Measurements from ENCODE around the gene SARS2.
"Not testable (repeated sequence)": the region's sequence is repeated elsewhere in the genome, so short reads cannot be mapped to it uniquely, and the experiment has no call there.

Gene SARS2

DNA sequence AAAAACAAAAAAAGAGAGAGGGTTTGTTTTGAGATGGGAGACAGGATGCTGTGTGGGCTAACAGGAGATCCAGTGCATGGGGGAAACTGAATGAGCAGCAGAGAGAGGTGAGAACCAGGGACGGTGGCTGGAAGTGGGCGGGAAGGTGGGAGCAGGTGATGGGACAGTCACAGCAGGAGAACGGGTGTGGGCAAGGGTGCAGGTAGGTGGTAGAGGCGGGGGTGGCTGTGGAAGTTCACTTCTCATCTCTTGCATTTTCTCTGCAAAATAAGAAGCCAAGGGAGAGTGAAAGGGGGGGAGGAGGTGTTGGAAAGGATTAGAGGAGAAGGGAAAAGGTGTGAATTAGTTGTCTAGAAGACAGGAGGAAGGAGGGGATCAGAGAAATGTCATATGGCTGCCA lies 23.1 kb upstream of the SARS2 start:
- peaks cover 53% of the 10 kb centered on the region for H3K27me3 Mint-ChIP-seq
- peaks cover 2% of the 10 kb centered on the region for H3K9me3 Mint-ChIP-seq
- no peak overlapping the region for H3K27ac Mint-ChIP-seq
- peaks cover 20% of the 10 kb centered on the region for H3K4me1 Mint-ChIP-seq
- ATAC-seq: no peak
- H3K36me3 Mint-ChIP-seq: no peaks in the 10 kb centered on the region
- H3K4me3 Mint-ChIP-seq: no peak overlapping the region

DNA sequence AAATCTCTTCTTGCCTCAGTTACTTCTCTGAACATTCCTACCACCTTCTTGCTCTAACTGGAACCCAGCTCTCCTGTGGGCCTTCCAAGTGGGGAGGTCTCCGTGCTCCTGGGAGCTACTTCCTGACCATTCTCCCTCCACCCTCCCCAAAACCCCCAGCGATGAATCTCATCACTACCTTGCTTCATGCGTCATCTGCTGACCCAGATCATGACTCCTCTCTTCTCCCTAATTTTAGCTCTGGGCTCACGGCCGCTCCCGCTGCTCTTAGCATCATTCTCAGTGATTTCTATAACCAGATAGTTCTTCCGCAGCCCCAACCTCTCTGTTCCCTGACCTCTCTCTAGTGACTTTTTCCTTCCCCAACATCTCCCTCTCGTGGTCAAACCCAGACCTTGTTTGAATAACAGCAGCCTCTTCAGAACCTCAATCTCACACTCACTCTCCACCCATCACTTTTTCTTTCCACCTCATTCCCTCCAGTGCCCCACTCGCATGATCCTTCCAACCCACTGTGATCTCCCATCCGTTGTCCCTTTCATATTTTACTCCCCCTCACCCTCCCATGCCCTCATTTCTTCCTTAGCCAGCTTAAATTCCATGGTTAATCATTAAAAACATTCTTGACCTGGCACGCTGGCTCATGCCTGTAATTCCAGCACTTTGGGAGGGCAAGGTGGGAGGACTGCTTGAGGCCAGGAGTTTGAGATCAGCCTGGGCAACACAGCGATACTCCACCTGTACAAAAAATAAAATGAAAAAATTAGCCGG lies 22.0 kb upstream of the SARS2 start:
- H3K27me3 Mint-ChIP-seq: peaks cover 60% of the 10 kb centered on the region

DNA sequence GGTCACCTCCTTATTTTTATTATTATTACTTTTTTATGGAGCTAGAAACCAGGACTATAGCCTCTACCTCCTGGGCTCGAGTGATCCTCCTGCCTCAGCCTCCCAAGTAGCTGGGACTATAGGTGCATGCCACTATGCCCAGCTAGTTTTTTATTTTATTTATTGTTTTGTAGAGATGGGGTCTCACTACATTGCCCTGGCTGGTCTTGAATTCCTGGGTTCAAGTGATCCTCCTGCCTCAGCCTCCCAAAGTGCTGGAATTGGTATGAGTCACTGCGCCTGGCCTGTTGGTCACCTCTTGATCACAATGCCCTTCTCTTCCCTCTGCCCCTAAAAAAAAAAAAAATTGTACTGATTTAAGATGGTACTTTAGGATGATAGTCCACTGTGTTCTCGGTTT lies 20.6 kb upstream of the SARS2 start:
- H3K9me3 Mint-ChIP-seq: peaks cover 2% of the 10 kb centered on the region
- ATAC-seq: no peak
- no peak overlapping the region for H3K4me3 Mint-ChIP-seq
- H3K27me3 Mint-ChIP-seq: peaks cover 73% of the 10 kb centered on the region
- peaks cover 20% of the 10 kb centered on the region for H3K4me1 Mint-ChIP-seq
- H3K27ac Mint-ChIP-seq: no peak overlapping the region
- H3K36me3 Mint-ChIP-seq: no peaks in the 10 kb centered on the region

More for the DNA sequence above, 22.0 kb upstream of the SARS2 start:
- peaks cover 2% of the 10 kb centered on the region for H3K9me3 Mint-ChIP-seq
- H3K4me1 Mint-ChIP-seq: peaks cover 20% of the 10 kb centered on the region
- H3K27ac Mint-ChIP-seq: no peak overlapping the region
- H3K36me3 Mint-ChIP-seq: no peaks in the 10 kb centered on the region
- ATAC-seq: peak; percentile 63
- H3K4me3 Mint-ChIP-seq: no peak overlapping the region

DNA sequence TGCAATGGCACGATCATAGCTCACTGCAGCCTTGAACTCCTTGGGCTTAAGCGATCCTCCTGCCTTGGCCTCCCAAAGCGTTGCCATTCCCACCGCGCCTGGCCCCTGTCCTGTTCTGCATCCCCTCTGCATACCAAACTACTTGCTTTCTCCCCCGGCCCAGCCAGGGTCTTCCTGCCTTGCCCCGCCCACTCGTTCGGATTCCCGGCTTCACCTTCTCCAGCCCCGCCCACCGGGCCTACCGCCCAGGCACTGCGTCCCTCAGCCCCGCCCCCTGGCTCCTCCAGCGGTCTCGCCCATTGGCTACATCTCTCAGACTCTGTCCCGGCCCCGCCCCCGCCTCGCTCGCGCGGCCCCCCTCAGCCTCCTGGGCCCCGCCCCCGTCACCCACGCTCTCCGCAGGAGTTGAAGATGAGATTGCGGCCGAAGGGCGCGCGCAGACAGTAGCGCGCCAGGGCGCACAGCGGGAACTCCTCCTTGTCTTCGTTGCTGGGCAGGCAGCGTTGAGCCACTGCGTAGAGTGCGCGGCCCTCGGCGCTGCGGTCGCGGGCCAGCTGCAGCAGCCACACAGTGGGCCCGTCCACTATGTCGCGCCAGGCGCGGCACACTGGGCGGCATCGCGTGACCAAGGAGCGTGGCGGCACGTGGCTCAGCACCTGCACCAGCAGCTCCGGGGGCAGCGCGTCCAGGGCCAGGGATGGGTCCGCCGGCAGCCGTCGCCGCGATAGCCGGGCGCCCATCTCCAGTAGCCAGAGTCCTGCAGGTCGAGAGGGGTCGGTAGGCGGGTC lies 19.2 kb upstream of the SARS2 start:
- ATAC-seq: peak; percentile 92
- Mint-ChIP-seq H3K27me3 (peaks cover 75% of the 10 kb centered on the region), H3K4me1 (peaks cover 20% of the 10 kb centered on the region), H3K36me3 (no peaks in the 10 kb centered on the region), H3K9me3 (peaks cover 2% of the 10 kb centered on the region), H3K27ac (no peak overlapping the region), H3K4me3 (peak overlapping the region; percentile 60)

DNA sequence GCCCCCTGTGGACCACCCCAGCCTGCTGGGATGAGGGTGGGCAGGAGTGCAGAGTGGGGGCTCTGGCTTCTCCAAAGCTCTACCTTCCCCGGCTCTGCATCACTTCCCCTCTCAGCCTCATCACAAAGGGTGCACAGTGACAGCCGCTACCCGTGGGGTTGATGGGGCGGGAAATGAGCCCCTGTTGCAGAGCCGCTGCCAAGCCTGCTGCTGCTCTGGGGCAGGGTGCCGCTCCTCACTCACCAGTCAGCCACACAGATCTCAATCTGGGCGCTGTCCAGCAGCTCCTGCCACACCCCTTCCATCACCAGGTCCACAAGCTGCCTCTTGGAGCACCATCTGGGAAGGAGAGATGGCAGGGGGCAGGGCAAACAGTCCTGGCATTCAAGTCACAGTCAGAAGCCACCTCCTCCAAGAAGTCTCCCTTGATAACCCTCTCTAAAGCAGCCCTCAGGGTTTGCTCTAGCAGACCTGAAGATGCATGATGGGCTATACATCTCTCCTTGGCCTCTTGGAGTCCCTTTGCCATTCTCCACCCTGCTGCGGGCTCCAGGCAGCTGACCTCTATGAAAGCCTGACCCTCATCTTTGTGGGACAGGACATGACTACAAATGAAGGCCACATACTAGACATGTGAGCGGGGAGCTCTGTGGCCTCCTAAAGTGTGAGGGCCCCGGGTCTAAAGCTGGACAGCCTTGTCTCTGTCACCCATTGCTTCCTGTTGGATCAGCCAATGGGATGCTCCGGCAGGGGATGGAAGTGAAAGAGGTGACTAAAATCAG lies 15.9 kb upstream of the SARS2 start:
- peaks cover 72% of the 10 kb centered on the region for H3K27me3 Mint-ChIP-seq
- no peaks in the 10 kb centered on the region for H3K36me3 Mint-ChIP-seq
- no peak overlapping the region for H3K27ac Mint-ChIP-seq
- H3K4me1 Mint-ChIP-seq: peaks cover 14% of the 10 kb centered on the region
- H3K4me3 Mint-ChIP-seq: no peak overlapping the region
- H3K9me3 Mint-ChIP-seq: peaks cover 2% of the 10 kb centered on the region
- ATAC-seq: no peak

DNA sequence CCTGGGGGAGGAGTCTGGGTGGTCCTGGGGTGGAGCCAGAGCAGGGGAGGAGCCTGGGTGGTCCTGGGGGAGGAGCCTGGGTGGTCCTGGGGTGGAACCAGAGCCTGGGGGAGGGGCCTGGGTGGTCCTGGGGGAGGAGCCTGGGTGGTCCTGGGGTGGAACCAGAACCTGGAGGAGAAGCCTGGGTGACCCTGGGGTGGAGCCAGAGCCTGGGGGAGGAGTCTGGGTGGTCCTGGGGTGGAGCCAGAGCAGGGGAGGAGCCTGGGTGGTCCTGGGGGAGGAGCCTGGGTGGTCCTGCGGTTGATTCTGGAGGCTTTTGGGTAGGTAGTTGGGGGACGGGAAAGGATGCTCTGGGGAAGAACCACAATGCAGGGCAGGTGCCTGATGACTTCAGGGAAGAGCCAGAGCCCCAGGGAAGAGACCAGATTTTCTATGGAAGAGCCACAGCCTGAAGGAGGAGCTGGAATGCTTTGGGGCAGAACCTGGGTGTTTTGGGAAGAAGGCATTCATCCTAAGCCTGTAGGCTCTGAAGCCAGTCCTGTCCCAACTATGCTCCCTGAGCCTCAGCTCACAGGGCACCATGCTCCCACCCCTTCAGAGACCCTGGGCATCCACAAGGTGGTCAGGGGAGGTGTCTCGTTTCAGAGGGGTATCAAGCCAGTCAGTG lies 15.1 kb upstream of the SARS2 start:
- Mint-ChIP-seq H3K36me3 (no peaks in the 10 kb centered on the region), H3K27me3 (peaks cover 68% of the 10 kb centered on the region), H3K27ac (no peak overlapping the region), H3K4me1 (peaks cover 14% of the 10 kb centered on the region), H3K9me3 (peaks cover 2% of the 10 kb centered on the region), H3K4me3 (no peak overlapping the region)
- ATAC-seq: no peak

DNA sequence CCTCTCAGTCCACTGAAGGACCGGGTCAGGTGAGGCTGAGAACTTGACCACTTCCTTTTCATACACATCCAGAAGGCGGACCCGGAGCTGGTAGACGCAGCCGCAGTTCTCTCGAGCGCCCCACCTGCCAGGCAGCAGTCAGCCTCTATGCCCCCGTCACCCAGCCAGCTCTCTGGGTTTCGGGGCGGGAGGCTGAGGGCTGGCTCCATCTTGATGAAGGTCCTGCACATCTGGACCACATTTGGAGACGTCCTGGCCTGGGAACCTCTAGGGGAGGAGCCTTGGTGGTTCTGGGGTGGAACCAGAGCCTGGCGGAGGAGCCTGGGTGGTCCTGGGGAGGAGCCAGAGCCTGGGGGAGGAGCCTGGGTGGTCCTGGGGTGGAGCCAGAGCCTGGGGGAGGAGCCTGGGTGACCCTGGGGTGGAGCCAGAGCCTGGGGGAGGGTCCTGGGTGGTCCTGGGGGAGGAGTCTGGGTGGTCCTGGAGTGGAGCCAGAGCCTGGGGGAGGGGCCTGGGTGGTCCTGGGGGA lies 14.5 kb upstream of the SARS2 start:
- Mint-ChIP-seq H3K4me1 (peaks cover 7% of the 10 kb centered on the region), H3K27me3 (peaks cover 62% of the 10 kb centered on the region), H3K36me3 (no peaks in the 10 kb centered on the region), H3K9me3 (peaks cover 2% of the 10 kb centered on the region), H3K4me3 (no peak overlapping the region), H3K27ac (no peak overlapping the region)
- no peak for ATAC-seq

DNA sequence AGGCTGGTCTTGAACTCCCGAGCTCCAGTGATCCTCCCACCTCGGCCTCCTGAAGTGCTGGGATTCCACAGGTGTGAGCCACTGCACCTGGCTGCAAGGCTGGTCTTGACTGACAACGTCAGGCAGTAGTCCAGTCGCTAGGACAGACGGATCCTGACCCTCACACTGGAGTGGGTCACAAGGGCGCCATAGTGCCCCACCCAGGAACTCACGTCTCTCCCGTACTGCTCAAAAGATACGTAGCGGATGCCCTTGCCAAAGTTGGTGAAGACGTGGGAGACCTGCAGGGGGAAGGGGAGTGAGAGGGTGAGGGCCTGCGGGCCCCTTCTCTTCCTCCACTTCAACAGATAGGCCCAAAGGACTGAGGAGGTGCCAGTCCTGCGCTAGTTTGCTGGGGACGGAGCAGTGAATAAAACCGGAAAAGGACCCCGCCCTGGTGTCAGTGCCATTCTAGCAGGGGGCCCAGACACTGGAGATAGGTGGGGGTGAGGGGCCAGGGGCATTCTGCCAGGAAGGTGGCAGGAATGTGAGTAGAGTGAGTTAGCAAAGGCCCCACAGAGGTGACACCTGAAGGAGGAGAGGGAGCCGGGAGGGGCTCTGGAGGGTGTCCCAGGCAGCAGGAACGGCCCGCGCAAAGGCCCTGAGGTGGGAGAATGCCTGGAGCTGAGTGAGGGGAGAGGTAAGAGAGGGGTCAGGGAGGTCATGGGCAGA lies 12.1 kb upstream of the SARS2 start:
- peaks cover 41% of the 10 kb centered on the region for H3K27me3 Mint-ChIP-seq
- H3K36me3 Mint-ChIP-seq: no peaks in the 10 kb centered on the region
- H3K4me1 Mint-ChIP-seq: no peaks in the 10 kb centered on the region
- no peak overlapping the region for H3K4me3 Mint-ChIP-seq
- no peaks in the 10 kb centered on the region for H3K9me3 Mint-ChIP-seq
- H3K27ac Mint-ChIP-seq: no peak overlapping the region
- ATAC-seq: no peak

DNA sequence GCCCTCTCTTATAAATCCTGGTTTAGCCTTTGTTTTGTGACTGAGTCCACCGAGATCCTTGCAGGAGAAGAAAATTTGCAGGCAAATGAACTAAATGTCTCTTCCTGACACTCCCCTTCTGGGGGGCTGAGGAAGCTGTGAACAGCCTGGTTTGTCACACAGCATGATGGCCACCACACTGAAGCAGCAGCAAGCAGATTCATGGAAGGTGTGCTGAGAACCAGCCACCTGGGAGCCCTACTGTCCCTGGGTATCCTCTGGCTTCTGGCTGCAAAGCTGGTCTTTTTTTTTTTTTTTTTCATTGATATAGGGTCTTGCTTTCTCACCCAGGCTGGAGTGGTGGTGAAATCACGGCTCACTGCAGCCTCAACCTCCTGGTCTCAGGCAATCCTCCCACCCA lies 11.4 kb upstream of the SARS2 start:
- no peak overlapping the region for H3K4me3 Mint-ChIP-seq
- peaks cover 36% of the 10 kb centered on the region for H3K27me3 Mint-ChIP-seq
- H3K9me3 Mint-ChIP-seq: no peaks in the 10 kb centered on the region
- no peak for ATAC-seq
- no peak overlapping the region for H3K27ac Mint-ChIP-seq
- H3K36me3 Mint-ChIP-seq: no peaks in the 10 kb centered on the region
- H3K4me1 Mint-ChIP-seq: no peaks in the 10 kb centered on the region

DNA sequence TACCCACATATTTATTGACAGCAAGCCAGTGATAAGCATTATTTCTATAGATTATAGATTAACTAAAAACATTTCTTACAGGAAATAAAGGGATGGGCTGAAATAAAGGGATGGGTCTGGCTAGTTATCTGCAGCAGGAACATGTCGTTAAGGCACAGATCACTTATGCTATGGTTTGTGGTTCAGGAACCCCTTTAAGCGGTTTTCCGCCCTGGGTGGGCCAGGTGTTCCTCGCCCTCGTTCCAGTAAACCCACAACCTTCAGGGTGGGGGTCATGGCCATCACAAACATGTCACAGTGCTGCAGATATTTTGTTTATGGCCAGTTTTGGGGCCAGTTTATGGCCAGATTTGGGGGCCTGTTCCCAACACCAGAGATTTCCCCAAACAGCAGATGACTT lies 10.9 kb upstream of the SARS2 start:
- H3K36me3 Mint-ChIP-seq, H3K9me3 Mint-ChIP-seq, H3K4me3 Mint-ChIP-seq, H3K4me1 Mint-ChIP-seq, ATAC-seq, H3K27ac Mint-ChIP-seq: not testable (repeated sequence)
- H3K27me3 Mint-ChIP-seq: peaks cover 31% of the 10 kb centered on the region

DNA sequence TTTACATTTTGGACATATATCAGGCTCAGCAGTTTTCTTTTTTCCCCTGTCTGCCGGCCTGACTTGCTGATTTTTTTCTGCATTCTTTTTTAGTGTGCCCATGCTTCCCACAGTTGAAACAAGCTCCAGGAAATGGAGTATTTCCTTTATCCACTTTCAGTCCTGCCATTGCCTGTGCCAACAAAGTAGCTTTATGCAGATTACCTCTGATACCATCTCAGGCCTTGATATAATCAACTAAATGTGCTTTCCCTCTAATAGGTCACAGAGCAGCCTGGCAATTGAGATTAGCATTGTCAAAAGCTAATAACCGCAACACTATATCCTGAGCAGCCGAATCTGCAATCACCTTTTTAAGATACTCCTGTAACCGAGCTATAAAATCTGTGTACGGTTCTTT lies 9.4 kb upstream of the SARS2 start:
- peaks cover under 1% of the 10 kb centered on the region for H3K9me3 Mint-ChIP-seq
- ATAC-seq: no peak
- H3K27me3 Mint-ChIP-seq: peaks cover 28% of the 10 kb centered on the region
- no peak overlapping the region for H3K27ac Mint-ChIP-seq
- peaks cover 12% of the 10 kb centered on the region for H3K36me3 Mint-ChIP-seq
- no peak overlapping the region for H3K4me3 Mint-ChIP-seq
- no peaks in the 10 kb centered on the region for H3K4me1 Mint-ChIP-seq

DNA sequence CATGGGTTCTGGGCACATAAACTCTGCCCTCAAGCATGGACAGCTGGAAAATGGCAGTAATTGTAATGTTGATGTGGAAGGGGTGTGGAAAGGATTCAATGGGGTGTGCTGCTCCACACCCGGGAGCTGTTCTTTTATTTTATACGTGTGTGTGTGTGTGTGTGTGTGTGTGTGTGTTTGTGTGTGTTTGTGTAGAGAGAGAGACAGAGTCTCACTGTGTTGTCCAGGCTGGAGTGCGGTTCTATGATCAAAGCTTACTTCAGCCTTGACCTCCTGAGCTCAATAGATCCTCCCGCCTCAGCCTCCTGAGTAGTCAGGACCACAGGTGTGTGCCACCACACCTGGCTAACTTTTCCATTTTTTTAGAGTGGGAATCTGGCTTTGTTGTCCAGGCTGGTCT lies 3.0 kb upstream of the SARS2 start:
- ATAC-seq: no peak
- Mint-ChIP-seq H3K4me3 (no peak overlapping the region), H3K4me1 (peaks cover 45% of the 10 kb centered on the region), H3K27ac (no peak overlapping the region), H3K27me3 (no peaks in the 10 kb centered on the region), H3K9me3 (peaks cover 4% of the 10 kb centered on the region), H3K36me3 (peaks cover 39% of the 10 kb centered on the region)

DNA sequence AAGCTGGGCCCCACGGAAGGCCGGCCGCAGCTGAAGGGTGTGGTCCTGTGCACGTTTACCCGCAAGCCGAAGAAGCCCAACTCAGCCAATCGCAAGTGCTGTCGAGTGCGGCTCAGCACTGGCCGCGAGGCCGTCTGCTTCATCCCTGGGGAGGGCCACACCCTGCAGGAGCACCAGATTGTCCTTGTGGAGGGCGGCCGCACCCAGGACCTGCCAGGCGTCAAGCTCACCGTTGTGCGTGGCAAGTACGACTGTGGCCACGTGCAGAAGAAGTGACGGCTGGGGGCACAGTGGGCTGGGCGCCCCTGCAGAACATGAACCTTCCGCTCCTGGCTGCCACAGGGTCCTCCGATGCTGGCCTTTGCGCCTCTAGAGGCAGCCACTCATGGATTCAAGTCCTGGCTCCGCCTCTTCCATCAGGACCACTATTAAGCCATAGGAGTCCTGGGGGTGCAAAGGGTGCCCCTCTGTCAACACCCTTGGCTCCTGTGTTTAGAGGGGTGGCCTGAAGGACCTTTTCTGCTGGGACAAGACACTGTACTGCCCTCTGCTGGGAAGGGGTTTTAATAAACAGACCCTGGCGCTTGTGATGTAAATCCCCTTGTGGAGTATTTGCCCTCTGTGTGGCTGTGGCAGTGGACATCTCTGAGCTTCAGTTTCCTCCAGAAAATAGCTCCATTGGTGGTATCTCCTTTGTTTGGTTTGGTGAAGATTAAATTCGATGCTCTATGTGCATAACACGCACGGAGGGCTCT lies 2.0 kb upstream of the SARS2 start:
- Mint-ChIP-seq H3K4me1 (peaks cover 45% of the 10 kb centered on the region), H3K27me3 (no peaks in the 10 kb centered on the region), H3K9me3 (peaks cover 4% of the 10 kb centered on the region), H3K36me3 (peaks cover 39% of the 10 kb centered on the region), H3K27ac (no peak overlapping the region), H3K4me3 (peak overlapping the region; percentile 36)
- ATAC-seq: no peak

DNA sequence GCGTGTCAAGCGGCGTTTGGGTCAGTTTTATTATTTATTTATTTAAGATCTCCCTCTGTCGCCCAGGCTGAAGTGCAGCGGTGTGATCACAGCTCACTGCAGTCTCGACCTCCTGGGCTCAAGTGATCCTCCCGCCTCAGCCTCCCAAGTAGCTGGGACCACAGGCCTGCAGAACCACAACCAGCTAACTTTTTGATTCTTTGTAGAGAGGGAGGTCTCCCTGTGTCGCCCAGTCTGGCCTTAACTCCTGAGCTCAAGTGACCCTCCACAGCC lies 894 bp upstream of the SARS2 start:
- Mint-ChIP-seq H3K4me1 (peaks cover 45% of the 10 kb centered on the region), H3K9me3 (peaks cover 4% of the 10 kb centered on the region), H3K36me3 (peaks cover 39% of the 10 kb centered on the region), H3K4me3 (peak overlapping the region; percentile 82), H3K27me3 (no peaks in the 10 kb centered on the region), H3K27ac (peak overlapping the region; percentile 97)
- no peak for ATAC-seq
